Nephron progenitor cell (in vitro differentiated cells): ENCODE results near the gene MX2.
"Not testable (repeated sequence)": the region's sequence is repeated elsewhere in the genome, so short reads cannot be mapped to it uniquely, and the experiment has no call there.

Source experiments
- DNase-seq: peaks from one replicate; pipeline ENCODE4 v3.0.0; 2021
- H3K27ac Mint-ChIP-seq: 2 replicates; pipeline ENCODE4 v1.8.0; 2021; ENCODE audit warnings: mild to moderate bottlenecking, moderate library complexity, mixed read lengths
- H3K27me3 Mint-ChIP-seq: 2 replicates; pipeline ENCODE4 v1.8.0; 2021; ENCODE audit warnings: mild to moderate bottlenecking, low read depth, mixed read lengths; ENCODE audit not compliant: poor library complexity
- H3K36me3 Mint-ChIP-seq: 2 replicates; pipeline ENCODE4 v1.8.0; 2021; ENCODE audit warnings: low read depth, mixed read lengths
- H3K4me1 Mint-ChIP-seq: 2 replicates; pipeline ENCODE4 v1.8.0; 2021; ENCODE audit warnings: mixed read lengths
- H3K4me3 Mint-ChIP-seq: 2 replicates; pipeline ENCODE4 v1.8.0; 2021; ENCODE audit warnings: mild to moderate bottlenecking, moderate library complexity, mixed read lengths
- H3K9me3 Mint-ChIP-seq: 2 replicates; pipeline ENCODE4 v1.8.0; 2021; ENCODE audit warnings: mild to moderate bottlenecking, moderate library complexity, mixed read lengths
- TF ChIP-seq, protein P1 (sequence below): fragments of 200-600 bp; sonication (generic); IDR thresholded peaks from 2 replicates; pipeline ENCODE4 v1.5.0; 2021; ENCODE audit warnings: antibody characterized with exemption

MX2 gene

DNA sequence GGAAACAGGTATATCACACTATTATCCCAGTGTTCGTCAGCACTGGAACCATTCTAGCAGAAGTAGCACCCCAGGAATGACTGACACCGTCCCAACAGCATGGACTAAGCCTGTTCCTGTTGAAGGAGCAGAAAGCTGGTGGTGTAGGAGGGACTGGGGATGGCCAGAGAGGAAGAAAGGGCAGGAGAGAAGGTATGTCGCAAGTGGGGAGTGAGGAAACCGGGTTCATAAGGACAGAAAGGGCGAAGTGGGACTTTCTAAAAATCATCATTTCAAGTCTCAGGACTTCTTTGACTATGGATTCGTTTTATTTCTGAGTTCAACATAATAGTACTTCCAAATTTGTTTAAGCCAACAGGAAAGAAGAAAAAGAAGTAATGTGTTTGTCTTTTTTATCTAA is 44.5 kb downstream of the MX2 start:
- no peak overlapping the region for H3K27ac Mint-ChIP-seq
- peaks cover 22% of the 10 kb centered on the region for H3K27me3 Mint-ChIP-seq
- peaks cover under 1% of the 10 kb centered on the region for H3K9me3 Mint-ChIP-seq
- no peak overlapping the region for H3K4me3 Mint-ChIP-seq
- H3K36me3 Mint-ChIP-seq: no peaks in the 10 kb centered on the region
- no peak for DNase-seq
- H3K4me1 Mint-ChIP-seq: peaks cover 36% of the 10 kb centered on the region
- TF ChIP-seq, protein P1, sequence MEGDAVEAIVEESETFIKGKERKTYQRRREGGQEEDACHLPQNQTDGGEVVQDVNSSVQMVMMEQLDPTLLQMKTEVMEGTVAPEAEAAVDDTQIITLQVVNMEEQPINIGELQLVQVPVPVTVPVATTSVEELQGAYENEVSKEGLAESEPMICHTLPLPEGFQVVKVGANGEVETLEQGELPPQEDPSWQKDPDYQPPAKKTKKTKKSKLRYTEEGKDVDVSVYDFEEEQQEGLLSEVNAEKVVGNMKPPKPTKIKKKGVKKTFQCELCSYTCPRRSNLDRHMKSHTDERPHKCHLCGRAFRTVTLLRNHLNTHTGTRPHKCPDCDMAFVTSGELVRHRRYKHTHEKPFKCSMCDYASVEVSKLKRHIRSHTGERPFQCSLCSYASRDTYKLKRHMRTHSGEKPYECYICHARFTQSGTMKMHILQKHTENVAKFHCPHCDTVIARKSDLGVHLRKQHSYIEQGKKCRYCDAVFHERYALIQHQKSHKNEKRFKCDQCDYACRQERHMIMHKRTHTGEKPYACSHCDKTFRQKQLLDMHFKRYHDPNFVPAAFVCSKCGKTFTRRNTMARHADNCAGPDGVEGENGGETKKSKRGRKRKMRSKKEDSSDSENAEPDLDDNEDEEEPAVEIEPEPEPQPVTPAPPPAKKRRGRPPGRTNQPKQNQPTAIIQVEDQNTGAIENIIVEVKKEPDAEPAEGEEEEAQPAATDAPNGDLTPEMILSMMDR: no peak

DNA sequence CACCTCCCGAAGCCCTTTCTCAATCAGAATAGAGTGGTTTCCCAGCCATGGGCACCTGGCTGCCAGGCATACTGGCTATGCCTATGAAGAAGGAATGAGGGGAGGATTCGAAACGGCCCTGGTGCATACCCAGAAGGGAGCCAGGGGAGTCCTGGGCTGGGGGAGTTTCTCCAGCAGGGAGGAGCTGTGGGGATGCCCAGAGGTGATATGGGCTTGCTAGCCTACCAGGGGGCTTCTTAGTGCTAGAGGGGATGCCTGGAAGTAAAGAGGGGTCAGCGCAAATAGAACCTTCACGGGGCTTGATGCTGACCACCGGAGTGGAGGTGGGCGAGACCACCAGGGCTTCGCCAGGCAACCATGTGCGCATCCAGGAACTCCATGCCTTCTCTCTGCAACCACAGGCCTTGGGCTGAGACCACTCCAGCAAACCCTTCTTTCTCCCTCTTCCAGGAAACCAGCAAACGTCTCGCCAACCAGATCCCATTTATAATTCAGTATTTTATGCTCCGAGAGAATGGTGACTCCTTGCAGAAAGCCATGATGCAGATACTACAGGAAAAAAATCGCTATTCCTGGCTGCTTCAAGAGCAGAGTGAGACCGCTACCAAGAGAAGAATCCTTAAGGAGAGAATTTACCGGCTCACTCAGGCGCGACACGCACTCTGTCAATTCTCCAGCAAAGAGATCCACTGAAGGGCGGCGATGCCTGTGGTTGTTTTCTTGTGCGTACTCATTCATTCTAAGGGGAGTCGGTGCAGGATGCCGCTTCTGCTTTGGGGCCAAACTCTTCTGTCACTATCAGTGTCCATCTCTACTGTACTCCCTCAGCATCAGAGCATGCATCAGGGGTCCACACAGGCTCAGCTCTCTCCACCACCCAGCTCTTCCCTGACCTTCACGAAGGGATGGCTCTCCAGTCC is 46.0 kb downstream of the MX2 start:
- H3K4me3 Mint-ChIP-seq: no peak overlapping the region
- H3K9me3 Mint-ChIP-seq: peaks cover 15% of the 10 kb centered on the region
- peaks cover 19% of the 10 kb centered on the region for H3K27me3 Mint-ChIP-seq
- DNase-seq: no peak
- H3K27ac Mint-ChIP-seq: peak overlapping the region; percentile 15
- peaks cover 36% of the 10 kb centered on the region for H3K4me1 Mint-ChIP-seq
- TF ChIP-seq, protein P1: no peak
- no peaks in the 10 kb centered on the region for H3K36me3 Mint-ChIP-seq

DNA sequence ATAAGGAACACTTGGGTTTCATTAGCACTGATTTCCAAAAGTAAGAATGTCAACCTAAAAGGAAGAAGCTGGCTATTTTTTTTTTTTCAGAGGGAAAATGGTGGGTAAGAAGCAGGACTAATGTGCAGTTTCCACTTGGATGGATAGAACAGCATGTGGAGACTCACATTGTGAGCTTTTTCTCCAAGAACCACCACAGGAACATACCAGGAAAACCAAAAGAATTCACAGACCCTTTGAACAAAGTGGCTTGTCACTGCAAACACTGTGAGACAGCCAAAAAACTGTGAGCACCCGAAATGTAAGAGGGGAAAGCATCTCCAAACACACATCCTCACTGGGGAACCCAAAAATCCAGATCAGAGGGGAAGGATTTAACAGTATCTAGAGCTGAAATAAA is 48.5 kb downstream of the MX2 start:
- H3K4me3 Mint-ChIP-seq: no peak overlapping the region
- TF ChIP-seq, protein P1: no peak
- no peak for DNase-seq
- H3K36me3 Mint-ChIP-seq: no peaks in the 10 kb centered on the region
- peaks cover 13% of the 10 kb centered on the region for H3K27me3 Mint-ChIP-seq
- H3K27ac Mint-ChIP-seq: peak overlapping the region; percentile 68
- H3K4me1 Mint-ChIP-seq: peaks cover 20% of the 10 kb centered on the region
- peaks cover 36% of the 10 kb centered on the region for H3K9me3 Mint-ChIP-seq

DNA sequence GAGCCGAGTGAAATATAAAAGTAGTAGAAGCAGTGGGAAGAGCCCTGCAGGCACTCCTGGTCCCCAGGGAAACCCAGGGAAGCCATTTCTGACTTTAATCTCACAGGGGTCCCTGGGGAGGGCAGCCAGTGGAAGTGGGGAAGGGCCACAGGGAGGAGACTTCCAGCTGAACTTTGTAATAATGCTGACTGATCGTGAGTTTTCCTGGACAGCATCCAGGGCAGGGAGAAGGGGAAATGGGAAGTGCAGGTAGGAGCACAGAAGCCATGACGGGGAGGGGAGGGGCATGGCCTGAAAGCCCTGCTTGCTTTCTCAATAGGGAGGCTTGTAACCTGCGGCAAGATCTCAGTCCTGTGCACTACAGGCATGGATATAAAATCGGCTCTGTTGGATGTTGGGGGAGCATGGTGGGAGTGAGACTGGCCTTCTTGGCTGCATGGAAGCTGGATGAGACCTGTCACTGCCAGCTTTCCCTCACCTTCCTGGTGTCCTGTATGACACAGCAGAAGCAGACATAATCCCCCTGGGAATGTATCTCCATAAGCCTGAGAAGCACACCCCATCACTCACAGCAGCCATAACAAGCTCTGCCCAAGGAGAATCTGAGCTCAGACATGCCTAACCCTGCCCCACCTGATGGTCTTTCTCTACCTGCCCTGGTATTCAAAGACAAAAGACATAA is 49.1 kb downstream of the MX2 start:
- Mint-ChIP-seq H3K4me1 (peaks cover 20% of the 10 kb centered on the region), H3K27ac (no peak overlapping the region), H3K4me3 (no peak overlapping the region), H3K9me3 (peaks cover 38% of the 10 kb centered on the region), H3K36me3 (no peaks in the 10 kb centered on the region), H3K27me3 (peaks cover 13% of the 10 kb centered on the region)
- DNase-seq: no peak
- TF ChIP-seq, protein P1: no peak

DNA sequence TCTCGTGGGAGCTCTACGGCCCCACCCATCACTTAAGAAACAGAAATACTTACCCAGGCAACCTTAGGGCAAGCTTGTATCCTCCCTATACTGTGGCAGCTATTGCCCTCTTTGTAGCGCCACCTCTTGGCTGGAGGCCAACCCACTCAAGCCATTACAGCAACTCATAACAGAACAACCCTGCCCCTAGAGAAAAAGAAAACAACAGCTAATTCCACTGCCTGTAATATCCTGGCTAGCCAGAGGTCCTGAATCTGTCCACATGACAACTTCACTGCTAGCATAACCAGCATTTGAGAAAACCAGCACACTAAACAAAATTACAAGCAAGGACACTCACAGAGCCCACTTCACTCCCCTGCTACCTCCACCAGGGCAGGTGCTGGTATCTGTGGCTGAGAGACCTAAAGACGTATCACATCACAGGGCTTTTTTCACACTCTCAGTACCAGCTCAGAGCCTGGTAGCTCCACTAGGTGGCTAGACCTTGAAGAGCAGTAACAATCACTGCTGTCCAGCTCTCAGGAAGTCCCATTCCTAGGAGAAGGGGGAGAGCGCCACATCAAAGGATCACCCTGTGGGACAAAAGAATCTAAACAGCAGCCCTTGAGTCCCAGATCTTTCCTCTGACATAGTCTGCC is 49.7 kb downstream of the MX2 start:
- H3K4me3 Mint-ChIP-seq: no peak overlapping the region
- TF ChIP-seq, protein P1: no peak
- H3K36me3 Mint-ChIP-seq: no peaks in the 10 kb centered on the region
- peaks cover 38% of the 10 kb centered on the region for H3K9me3 Mint-ChIP-seq
- H3K4me1 Mint-ChIP-seq: peaks cover 20% of the 10 kb centered on the region
- peaks cover 13% of the 10 kb centered on the region for H3K27me3 Mint-ChIP-seq
- DNase-seq: no peak
- H3K27ac Mint-ChIP-seq: no peak overlapping the region

DNA sequence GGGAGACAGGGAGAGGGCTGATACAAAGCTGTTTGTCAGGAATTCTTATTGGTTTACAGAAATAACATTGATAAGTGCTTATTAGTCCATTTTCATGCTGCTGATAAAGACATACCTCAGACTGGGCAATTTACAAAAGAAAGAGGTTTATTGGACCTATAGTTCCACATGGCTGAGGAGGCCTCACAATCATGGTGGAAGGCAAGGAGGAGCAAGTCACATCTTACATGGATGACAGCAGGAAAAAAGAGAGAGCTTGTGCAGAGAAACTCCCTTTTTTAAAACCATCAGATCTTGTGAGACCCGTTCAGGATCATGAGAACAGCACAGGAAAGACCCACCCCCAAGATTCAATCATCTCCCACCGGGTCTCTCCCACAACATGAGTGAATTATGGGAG is 55.7 kb downstream of the MX2 start:
- H3K27ac Mint-ChIP-seq, H3K36me3 Mint-ChIP-seq, H3K4me3 Mint-ChIP-seq, DNase-seq: not testable (repeated sequence)
- H3K9me3 Mint-ChIP-seq: peaks cover 38% of the 10 kb centered on the region
- H3K27me3 Mint-ChIP-seq: peaks cover 11% of the 10 kb centered on the region
- peaks cover 13% of the 10 kb centered on the region for H3K4me1 Mint-ChIP-seq
